ENCODE measurements around the gene METTL22.

DNA sequence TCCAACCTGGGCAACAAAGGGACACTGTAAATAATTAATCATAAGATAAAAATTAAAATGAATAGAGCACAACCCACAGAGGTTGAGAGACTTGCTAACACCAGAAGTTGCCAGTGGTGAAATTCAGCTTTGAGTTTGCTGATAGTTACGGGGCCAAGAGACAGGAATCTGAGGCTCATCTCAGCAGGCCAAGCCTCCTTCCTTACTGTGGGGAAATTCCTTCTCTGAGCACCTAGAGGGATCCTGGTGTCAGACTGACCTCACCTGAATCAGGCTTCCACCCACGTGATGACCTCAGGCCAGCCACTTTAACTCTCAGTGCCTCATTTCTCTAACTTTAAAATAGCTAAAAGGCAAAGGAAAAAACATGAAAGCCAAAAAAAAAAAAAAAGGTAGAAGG is 57.7 kb downstream of the METTL22 start:
- TF ChIP-seq GABPA (IDR thresholded peaks at IDR 0.05; ENCODE audit: low read depth) (no peak), POLR2AphosphoS5 (IDR thresholded peaks at IDR 0.05; ENCODE audit: low read depth) (no peak), REST (IDR thresholded peaks at IDR 0.05; ENCODE audit: insufficient replicate concordance, low read depth) (no peak)
- TF ChIP-seq, protein P1, sequence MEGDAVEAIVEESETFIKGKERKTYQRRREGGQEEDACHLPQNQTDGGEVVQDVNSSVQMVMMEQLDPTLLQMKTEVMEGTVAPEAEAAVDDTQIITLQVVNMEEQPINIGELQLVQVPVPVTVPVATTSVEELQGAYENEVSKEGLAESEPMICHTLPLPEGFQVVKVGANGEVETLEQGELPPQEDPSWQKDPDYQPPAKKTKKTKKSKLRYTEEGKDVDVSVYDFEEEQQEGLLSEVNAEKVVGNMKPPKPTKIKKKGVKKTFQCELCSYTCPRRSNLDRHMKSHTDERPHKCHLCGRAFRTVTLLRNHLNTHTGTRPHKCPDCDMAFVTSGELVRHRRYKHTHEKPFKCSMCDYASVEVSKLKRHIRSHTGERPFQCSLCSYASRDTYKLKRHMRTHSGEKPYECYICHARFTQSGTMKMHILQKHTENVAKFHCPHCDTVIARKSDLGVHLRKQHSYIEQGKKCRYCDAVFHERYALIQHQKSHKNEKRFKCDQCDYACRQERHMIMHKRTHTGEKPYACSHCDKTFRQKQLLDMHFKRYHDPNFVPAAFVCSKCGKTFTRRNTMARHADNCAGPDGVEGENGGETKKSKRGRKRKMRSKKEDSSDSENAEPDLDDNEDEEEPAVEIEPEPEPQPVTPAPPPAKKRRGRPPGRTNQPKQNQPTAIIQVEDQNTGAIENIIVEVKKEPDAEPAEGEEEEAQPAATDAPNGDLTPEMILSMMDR (IDR thresholded peaks at IDR 0.05; ENCODE audit: insufficient read depth, low read length): no peak
